Left ventricle myocardium inferior (tissue), 1 donor: ENCODE results near the gene CFAP126. TPM values are rescaled to one million over a fixed set of nuclear protein-coding genes. Genes with fewer than 3 reads are reported as not detected.

Source experiments
- DNase-seq: peaks from one replicate; pipeline ENCODE4 v3.0.0-alpha.2; 2020
- H3K27ac ChIP-seq: fragments of 200-600 bp; replicated peaks from 2 replicates; pipeline ENCODE4 v1.8.0; 2021
- H3K27me3 ChIP-seq: fragments of 200-600 bp; 2 replicates; pipeline ENCODE4 v1.8.0; 2021; ENCODE audit warnings: low read depth
- H3K36me3 ChIP-seq: fragments of 200-600 bp; 2 replicates; pipeline ENCODE4 v1.8.0; 2021
- H3K4me1 ChIP-seq: fragments of 200-600 bp; 2 replicates; pipeline ENCODE4 v1.8.0; 2021
- H3K4me3 ChIP-seq: fragments of 200-600 bp; 2 replicates; pipeline ENCODE4 v1.8.0; 2021; ENCODE audit warnings: mild to moderate bottlenecking, moderate library complexity
- H3K9me3 ChIP-seq: fragments of 200-600 bp; replicated peaks from 2 replicates; pipeline ENCODE4 v1.8.0; 2021
- CTCF ChIP-seq: fragments of 200-600 bp; IDR thresholded peaks from 2 replicates; pipeline ENCODE4 v1.8.0; 2021; ENCODE audit warnings: antibody characterized with exemption, mild to moderate bottlenecking, borderline replicate concordance
- intact Hi-C: fragments of 100-400 bp; cut with micrococcal nuclease; formaldehyde crosslinking; loops from one replicate; pipeline ENCODE4 v1.11.0; 2022
- total RNA-seq: library from RNA; stranded (reverse); fragmentation: NEBNext Ultra II Directional; extraction: Animal tissue kit (Norgen Biotek cat#: 25700); gene quantifications from one replicate; pipeline ENCODE4 v1.2.1, GENCODE V29; 2021
- donor health status: DM: no; HTN: yes; CAD: no; lungs with severe emphysema.

The CFAP126 gene
- total RNA-seq, 1 donor from 2014 or later: not detected

- no peak for DNase-seq
- H3K9me3 ChIP-seq: no peaks in the 10 kb centered on the region
- H3K27me3 ChIP-seq: no peaks in the 10 kb centered on the region
- H3K4me1 ChIP-seq: peaks cover 17% of the 10 kb centered on the region
- intact Hi-C loops: no loop called here
- H3K27ac ChIP-seq: no peak overlapping the region
- peaks cover 21% of the 10 kb centered on the region for H3K36me3 ChIP-seq
- TF ChIP-seq CTCF: no peak
- H3K4me3 ChIP-seq: no peak overlapping the region
These were observed 17.0 kb downstream of the CFAP126 start for GRCh38 chr1:161350671-161351070.

- no peak for TF ChIP-seq CTCF
- Histone ChIP-seq H3K27ac (no peak overlapping the region), H3K9me3 (no peaks in the 10 kb centered on the region), H3K4me3 (no peak overlapping the region), H3K36me3 (peaks cover 78% of the 10 kb centered on the region), H3K4me1 (peaks cover 6% of the 10 kb centered on the region), H3K27me3 (no peaks in the 10 kb centered on the region)
- intact Hi-C loops: no loop called here
- no peak for DNase-seq
These were observed 24.9 kb downstream of the CFAP126 start for GRCh38 chr1:161342821-161343220.

- intact Hi-C loops: no loop called here
- no peak for DNase-seq
- Histone ChIP-seq H3K27ac (no peak overlapping the region), H3K36me3 (peaks cover 83% of the 10 kb centered on the region), H3K9me3 (no peaks in the 10 kb centered on the region), H3K4me1 (peaks cover 6% of the 10 kb centered on the region), H3K4me3 (no peak overlapping the region), H3K27me3 (no peaks in the 10 kb centered on the region)
- TF ChIP-seq CTCF: no peak
These were observed 25.5 kb downstream of the CFAP126 start for GRCh38 chr1:161342177-161342576.

GRCh38 chr1:161335796-161336195, 31.9 kb downstream of the CFAP126 start:
- no peaks in the 10 kb centered on the region for H3K9me3 ChIP-seq
- no peak for TF ChIP-seq CTCF
- intact Hi-C loops: no loop called here
- DNase-seq: no peak
- peaks cover 79% of the 10 kb centered on the region for H3K36me3 ChIP-seq
- H3K4me3 ChIP-seq: no peak overlapping the region
- no peak overlapping the region for H3K27ac ChIP-seq
- H3K4me1 ChIP-seq: no peaks in the 10 kb centered on the region
- no peaks in the 10 kb centered on the region for H3K27me3 ChIP-seq

GRCh38 chr1:161333166-161333565, 34.5 kb downstream of the CFAP126 start:
- no peak for DNase-seq
- intact Hi-C loops: no loop called here
- TF ChIP-seq CTCF: no peak
- H3K36me3 ChIP-seq: peaks cover 90% of the 10 kb centered on the region
- H3K27me3 ChIP-seq: no peaks in the 10 kb centered on the region
- no peak overlapping the region for H3K4me3 ChIP-seq
- no peaks in the 10 kb centered on the region for H3K9me3 ChIP-seq
- H3K4me1 ChIP-seq: no peaks in the 10 kb centered on the region
- no peak overlapping the region for H3K27ac ChIP-seq

- H3K27me3 ChIP-seq: no peaks in the 10 kb centered on the region
- DNase-seq: no peak
- no peak for TF ChIP-seq CTCF
- H3K4me3 ChIP-seq: no peak overlapping the region
- H3K27ac ChIP-seq: no peak overlapping the region
- intact Hi-C loops: no loop called here
- H3K4me1 ChIP-seq: no peaks in the 10 kb centered on the region
- no peaks in the 10 kb centered on the region for H3K9me3 ChIP-seq
- H3K36me3 ChIP-seq: peaks cover 99% of the 10 kb centered on the region
These were observed 37.3 kb downstream of the CFAP126 start for GRCh38 chr1:161330346-161330745.
